Activated naive CD4-positive, alpha-beta T cell treated with anti-CD3 and anti-CD28 coated beads, Interleukin-2, amount 10 ng/mL, durations not matched to agents 5 hours and 36 hours (primary cell): ENCODE results near the gene KCMF1. TPM values are rescaled to one million over a fixed set of nuclear protein-coding genes. Genes with fewer than 3 reads are reported as not detected.

Experiments used
- total RNA-seq, 2 experiments: library from RNA; stranded (reverse); gene quantifications; one replicate each; pipeline ENCODE4 v1.2.3, GENCODE V29; 2021

Gene KCMF1
- 10 to 100 TPM; 77.7 to 82.3 TPM for total RNA-seq

DNA sequence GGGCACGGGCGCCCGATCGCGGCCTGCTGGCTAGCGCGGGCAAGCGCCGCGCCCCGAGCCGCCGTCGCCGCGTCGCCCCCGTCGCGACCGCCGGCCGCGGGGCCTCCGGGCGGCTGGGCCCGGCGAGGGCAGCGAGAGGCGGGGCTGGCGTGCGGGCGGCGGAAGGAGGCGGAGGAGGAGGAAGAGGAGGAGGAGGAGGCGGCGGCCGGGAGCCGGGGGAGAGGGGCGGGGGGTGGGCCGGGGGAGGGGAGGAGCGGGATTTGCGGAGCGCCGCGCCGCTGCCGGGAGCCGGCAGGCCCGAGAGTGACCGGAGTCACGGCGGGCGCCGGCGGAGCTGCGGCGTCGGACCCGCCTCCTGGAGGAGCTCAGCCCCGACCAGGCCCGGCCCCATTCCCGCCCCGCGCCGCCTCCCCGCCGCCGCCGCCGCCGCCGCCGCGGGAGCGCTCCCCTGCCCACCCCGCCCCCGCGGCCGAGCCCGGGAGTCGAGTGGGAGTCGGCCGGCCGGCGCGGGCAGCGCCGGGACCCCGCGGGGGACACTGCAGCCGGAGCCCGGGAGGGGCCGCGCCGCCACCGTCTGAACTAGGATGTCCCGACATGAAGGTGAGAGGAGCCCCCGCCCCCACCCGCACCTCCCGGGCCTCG is at the start of gene KCMF1:
Gene KCMF1 (plus strand): TSS at position 294 of the 642 bp plus-strand sequence. CDS start 291 bp downstream, at position 585.

Other genes with a start within 250 kb of the KCMF1 start
- 100 to 1,000 TPM in 1 of 2 experiments, 10 to 100 TPM in 1; 97.7 to 101 TPM for gene TRABD2A, start 90.1 kb upstream of the KCMF1 start, total RNA-seq
- 1,000 to 10,000 TPM; 6,453 to 6,483 TPM for gene TMSB10, start 65.5 kb upstream of the KCMF1 start, total RNA-seq
- not detected for gene TCF7L1, start 162.2 kb downstream of the KCMF1 start, total RNA-seq